Amniotic epithelial cell (primary cell): Measurements from ENCODE around the gene SSBP3.
A peak's percentile ranks its signal among the peaks of the same experiment; 100 is the strongest.

ENCODE experiments used
- DNase-seq: peaks from one replicate; pipeline ENCODE4 v3.0.0-alpha.2; 2010; ENCODE audit warnings: low read depth

The SSBP3 gene

DNA sequence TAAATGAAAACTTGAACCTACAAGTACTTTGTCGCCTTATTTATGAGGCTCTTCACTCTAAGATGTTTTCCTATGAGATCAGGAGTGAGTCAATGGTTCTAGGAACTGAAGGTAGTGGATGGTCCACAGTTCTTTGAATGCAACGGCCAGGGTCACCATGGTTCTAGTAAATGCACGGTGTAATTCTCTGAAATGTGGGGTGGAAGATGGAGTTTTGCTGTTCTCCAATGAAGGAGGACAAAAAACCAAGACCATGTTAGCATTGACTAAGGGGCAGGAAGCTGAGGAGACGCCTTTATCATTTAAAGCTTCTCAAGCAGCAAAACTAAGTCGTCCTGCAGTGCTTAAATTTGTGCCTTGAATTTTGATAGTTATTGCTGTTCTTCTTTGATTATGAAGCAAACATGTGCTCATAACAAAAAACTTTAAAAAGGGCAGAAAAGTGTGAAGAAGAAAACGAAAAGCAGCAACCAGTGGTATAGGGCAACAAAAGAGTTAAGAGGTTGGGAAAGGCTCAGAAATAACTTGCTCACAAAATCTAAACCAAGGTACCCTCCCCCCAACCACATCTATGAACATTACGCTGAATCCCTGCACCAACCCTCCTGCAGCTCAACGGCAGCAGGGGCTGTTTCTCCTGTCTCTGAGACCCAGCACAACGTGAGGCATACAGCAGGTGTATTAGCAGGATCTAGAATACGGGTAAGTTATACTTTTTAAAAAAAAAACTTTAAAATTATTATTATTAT, 121.2 kb downstream of the SSBP3 start:
- DNase-seq, result no peak

DNA sequence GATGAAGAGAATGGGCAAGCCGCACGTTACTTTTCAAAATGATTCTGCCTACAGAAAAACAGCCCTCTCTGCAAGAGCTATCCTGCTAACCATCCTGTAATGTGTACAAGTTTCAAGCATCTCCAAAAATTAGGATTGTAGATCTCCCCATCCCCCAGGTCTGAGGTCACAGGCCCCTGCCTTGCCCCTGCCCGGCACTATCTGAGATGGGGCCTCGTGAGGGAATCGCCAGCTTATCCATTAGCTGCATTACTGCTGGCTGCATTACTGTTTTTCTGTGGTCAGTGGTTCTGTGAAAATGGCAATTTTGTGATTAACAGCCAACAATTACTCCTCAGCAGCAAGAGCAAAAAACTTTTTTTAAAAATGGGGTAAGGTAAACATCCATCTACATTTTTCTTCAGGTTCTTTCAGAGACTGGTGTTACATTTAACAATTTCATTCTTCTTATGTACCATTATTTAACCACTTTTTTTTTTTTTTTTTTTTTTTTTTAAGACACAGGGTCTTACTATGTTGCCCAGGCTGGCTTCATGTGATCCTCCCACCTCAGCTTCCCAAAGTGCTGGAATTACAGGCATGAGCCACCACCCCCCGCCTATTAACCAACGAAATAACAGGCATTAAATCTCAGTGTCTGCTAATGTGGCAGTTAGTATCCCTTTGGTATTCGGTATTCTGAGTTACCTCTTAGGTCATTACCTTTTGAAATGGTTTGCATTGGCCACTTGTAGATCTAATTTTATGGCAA, 122.4 kb downstream of the SSBP3 start:
- no peak for DNase-seq

GRCh38 chr1:54282101-54282847, 123.9 kb downstream of the SSBP3 start:
- no peak for DNase-seq

GRCh38 chr1:54280651-54281050, 125.5 kb downstream of the SSBP3 start:
- DNase-seq, result peak; percentile 78

- no peak for DNase-seq
Measured at GRCh38 chr1:54279457-54279856, 126.7 kb downstream of the SSBP3 start.

GRCh38 chr1:54278941-54279422, 127.2 kb downstream of the SSBP3 start:
- peak; percentile 83 for DNase-seq

- DNase-seq, result peak; percentile 67
Measured at GRCh38 chr1:54277451-54278341, 128.5 kb downstream of the SSBP3 start.

DNA sequence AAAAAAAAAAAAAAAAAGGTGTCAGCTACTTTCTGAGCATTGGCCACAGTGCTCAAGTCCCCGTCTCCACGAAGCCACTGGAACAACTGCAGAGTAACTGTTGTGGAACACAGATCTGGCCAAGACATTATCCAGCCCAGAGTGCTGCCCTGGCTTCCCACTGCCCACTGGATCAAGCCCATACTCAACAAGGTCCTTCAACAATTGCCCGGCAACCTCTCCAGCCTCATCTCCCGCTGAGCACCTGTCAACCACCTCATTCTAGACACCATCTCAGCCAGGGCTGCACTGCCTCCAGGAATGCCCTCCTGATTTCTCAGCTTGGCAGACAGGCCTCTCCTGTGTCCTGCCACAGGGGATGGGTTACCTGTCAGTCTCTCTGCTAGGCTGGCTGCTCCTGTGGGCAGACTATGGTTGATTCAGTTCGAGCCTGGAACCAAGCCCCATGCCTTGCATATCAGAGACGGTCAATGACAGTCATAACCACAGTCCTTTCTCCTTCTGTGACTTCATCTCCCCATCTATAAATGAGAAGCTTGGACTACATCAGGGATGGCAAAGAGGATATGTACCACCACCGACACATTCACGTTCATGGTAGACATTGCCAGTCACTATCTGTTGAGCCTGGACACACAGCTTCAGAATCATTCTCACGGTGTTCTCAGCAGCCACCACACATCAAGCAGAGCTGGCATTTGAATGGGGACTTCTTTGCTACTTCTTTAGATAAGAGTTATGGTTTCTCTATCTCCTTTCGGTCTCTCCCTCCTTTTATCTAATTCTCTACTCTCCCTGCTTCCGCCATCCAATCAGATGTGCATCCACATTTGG, 129.4 kb downstream of the SSBP3 start:
- no peak for DNase-seq

GRCh38 chr1:54275349-54275748, 130.8 kb downstream of the SSBP3 start:
- DNase-seq, result no peak

- DNase-seq, result no peak
Measured at GRCh38 chr1:54274881-54275280, 131.3 kb downstream of the SSBP3 start.

DNA sequence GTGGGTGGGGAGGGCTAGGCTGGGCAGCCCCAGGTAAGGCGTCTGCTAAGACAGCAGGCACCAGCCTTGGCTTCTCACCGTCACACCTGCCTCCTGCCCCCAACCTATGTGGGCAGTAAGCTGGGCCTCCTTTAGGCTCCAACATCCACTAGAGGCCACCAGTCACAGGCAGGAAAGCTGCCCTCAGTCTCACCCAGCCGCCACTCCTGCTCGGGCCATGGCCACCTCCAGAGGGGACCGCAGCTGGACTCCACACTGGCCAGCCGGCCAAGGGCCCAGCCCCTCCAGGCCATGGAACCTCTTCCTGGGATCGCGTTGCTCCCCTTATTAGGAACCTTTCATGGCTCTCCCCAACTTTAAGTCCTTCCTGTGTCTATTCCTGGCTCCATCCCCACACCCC, 131.7 kb downstream of the SSBP3 start:
- DNase-seq, result no peak

DNA sequence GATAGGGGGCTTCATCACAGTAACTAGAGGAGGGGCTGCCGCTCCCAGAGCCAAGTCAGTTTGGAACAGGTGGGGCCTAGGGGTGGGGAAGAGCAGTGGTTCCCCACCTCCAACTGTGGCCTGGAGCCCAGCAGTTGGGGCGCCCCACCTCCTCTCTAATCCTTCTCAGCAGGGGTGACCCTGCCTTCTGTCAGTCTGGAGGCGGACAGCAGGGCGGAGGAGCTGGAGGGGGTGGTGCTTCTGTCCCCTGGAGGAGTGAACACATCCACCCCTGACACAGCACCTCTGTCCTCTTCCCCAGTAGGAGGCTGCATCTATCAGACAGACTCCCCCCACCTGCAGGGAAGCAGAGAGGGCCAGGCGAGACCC, 132.4 kb downstream of the SSBP3 start:
- peak; percentile 52 for DNase-seq

DNA sequence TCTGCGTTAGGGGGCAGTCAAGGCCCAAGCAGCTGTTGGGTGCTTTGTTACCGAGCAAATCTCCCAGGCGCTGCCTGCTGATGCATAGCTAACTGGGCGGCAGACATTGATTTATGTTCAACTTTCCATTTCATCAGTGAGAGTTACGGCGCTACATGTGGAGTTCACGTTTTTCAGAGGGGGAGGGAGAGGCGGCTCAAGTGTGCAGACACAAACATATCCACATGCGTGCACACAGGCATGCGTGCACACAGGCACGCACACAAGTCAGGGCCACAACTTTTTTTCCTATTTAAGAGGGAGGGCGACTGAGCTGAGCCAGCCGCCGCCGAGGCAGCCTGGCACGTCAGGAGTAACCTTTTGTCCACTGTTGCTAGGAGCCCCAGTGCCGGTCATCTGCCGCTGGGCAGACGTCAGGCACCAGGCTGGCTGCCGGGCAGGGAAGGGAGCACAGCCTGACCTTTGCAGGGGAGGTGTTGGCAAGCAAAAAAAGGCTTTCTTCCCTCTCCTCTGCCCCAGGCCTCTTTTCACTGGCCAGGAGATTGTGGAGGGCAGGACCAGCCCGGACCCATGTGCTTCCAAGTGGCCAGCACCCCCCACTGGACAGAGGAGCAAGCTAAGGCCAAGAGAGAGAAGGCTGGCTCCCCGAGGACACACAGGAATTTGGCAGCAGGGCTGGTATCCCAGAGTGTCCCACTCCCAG, 133.0 kb downstream of the SSBP3 start:
- DNase-seq, result peak; percentile 96

GRCh38 chr1:54272772-54273091, 133.5 kb downstream of the SSBP3 start:
- DNase-seq, result no peak

- no peak for DNase-seq
Measured at GRCh38 chr1:54272134-54272533, 134.1 kb downstream of the SSBP3 start.

DNA sequence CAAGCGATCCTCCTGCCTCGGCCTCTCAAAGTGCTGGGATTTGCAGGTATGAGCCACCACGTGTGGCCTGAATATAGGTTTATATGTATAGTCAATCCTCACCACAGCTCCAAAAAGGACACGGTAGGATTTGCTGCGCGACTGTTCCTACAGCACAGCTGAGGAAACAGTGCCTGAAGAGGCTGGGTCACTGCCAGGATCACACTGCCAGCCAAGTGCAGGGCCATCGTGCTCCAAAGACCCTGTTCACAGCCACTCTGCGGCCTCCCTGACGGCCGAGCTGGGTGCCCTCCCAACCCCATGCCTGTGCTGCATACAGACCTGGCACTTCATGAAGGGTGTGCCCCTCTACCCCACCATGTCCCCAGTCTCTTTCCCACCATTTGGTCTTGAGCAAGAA, 134.9 kb downstream of the SSBP3 start:
- no peak for DNase-seq

- DNase-seq, result no peak
Measured at GRCh38 chr1:54270543-54270942, 135.7 kb downstream of the SSBP3 start.

GRCh38 chr1:54268762-54269297, 137.4 kb downstream of the SSBP3 start:
- no peak for DNase-seq

- no peak for DNase-seq
Measured at GRCh38 chr1:54267815-54268761, 138.1 kb downstream of the SSBP3 start.
